ENCODE data around the gene SDK1. TPM values are rescaled to one million over a fixed set of nuclear protein-coding genes. Genes with fewer than 3 reads are reported as not detected.

The SDK1 gene
- total RNA-seq, 4 donors from 2014 or later = 3.7 to 80.9 (median 13.1) TPM

GRCh38 chr7:4269086-4269485 lies 968.0 kb downstream of the SDK1 start:
- Histone ChIP-seq H3K4me3 (no peak overlapping the region), H3K9me3 (no peaks in the 10 kb centered on the region), H3K4me1 (no peaks in the 10 kb centered on the region), H3K36me3 (no peaks in the 10 kb centered on the region), H3K27ac (no peak overlapping the region), H3K27me3 (no peaks in the 10 kb centered on the region)
- no peak for TF ChIP-seq CTCF (IDR thresholded peaks at IDR 0.05)
- TF ChIP-seq POLR2A (IDR thresholded peaks at IDR 0.05) = no peak
- DNase-seq = no peak

GRCh38 chr7:4269746-4270145 lies 968.7 kb downstream of the SDK1 start:
- H3K27me3 ChIP-seq = no peaks in the 10 kb centered on the region
- H3K27ac ChIP-seq = no peak overlapping the region
- no peaks in the 10 kb centered on the region for H3K4me1 ChIP-seq
- H3K9me3 ChIP-seq = no peaks in the 10 kb centered on the region
- no peaks in the 10 kb centered on the region for H3K36me3 ChIP-seq
- DNase-seq = no peak
- H3K4me3 ChIP-seq = no peak overlapping the region
- no peak for TF ChIP-seq POLR2A (IDR thresholded peaks at IDR 0.05)
- TF ChIP-seq CTCF (IDR thresholded peaks at IDR 0.05) = no peak

GRCh38 chr7:4270268-4270667 lies 969.2 kb downstream of the SDK1 start:
- no peak for TF ChIP-seq POLR2A (IDR thresholded peaks at IDR 0.05)
- no peak for TF ChIP-seq CTCF (IDR thresholded peaks at IDR 0.05)
- H3K4me3 ChIP-seq = no peak overlapping the region
- H3K27ac ChIP-seq = no peak overlapping the region
- no peaks in the 10 kb centered on the region for H3K27me3 ChIP-seq
- no peak for DNase-seq
- H3K9me3 ChIP-seq = peaks cover 0 to 3% (median 0%) of the 10 kb centered on the region in 4 donors
- H3K4me1 ChIP-seq = no peaks in the 10 kb centered on the region
- H3K36me3 ChIP-seq = no peaks in the 10 kb centered on the region

GRCh38 chr7:4270941-4271715 lies 970.1 kb downstream of the SDK1 start:
- TF ChIP-seq POLR2A (IDR thresholded peaks at IDR 0.05) (no peak), CTCF (IDR thresholded peaks at IDR 0.05) (no peak)
- no peaks in the 10 kb centered on the region for H3K4me1 ChIP-seq
- H3K27ac ChIP-seq = no peak overlapping the region
- no peak overlapping the region for H3K4me3 ChIP-seq
- H3K9me3 ChIP-seq = peaks cover 0 to 3% (median 0%) of the 10 kb centered on the region in 4 donors
- no peaks in the 10 kb centered on the region for H3K36me3 ChIP-seq
- no peaks in the 10 kb centered on the region for H3K27me3 ChIP-seq
- no peak for DNase-seq

- no peaks in the 10 kb centered on the region for H3K27me3 ChIP-seq
- H3K4me1 ChIP-seq = no peaks in the 10 kb centered on the region
- H3K27ac ChIP-seq = no peak overlapping the region
- H3K4me3 ChIP-seq = no peak overlapping the region
- no peak for DNase-seq
- H3K36me3 ChIP-seq = no peaks in the 10 kb centered on the region
- TF ChIP-seq CTCF (IDR thresholded peaks at IDR 0.05) (no peak), POLR2A (IDR thresholded peaks at IDR 0.05) (no peak)
- H3K9me3 ChIP-seq = peaks cover 0 to 3% (median 0%) of the 10 kb centered on the region in 4 donors
Observed at GRCh38 chr7:4271716-4272015, 970.6 kb downstream of the SDK1 start.
